NCI-H345 (cell line): Measurements from ENCODE around the gene ZFYVE28.
"Not testable (repeated sequence)": the region's sequence is repeated elsewhere in the genome, so short reads cannot be mapped to it uniquely, and the experiment has no call there.

Source experiments
- DNase-seq: peaks from one replicate; lab custom pipeline; 2025; lab: John Stamatoyannopoulos, UW

ZFYVE28 gene

DNA sequence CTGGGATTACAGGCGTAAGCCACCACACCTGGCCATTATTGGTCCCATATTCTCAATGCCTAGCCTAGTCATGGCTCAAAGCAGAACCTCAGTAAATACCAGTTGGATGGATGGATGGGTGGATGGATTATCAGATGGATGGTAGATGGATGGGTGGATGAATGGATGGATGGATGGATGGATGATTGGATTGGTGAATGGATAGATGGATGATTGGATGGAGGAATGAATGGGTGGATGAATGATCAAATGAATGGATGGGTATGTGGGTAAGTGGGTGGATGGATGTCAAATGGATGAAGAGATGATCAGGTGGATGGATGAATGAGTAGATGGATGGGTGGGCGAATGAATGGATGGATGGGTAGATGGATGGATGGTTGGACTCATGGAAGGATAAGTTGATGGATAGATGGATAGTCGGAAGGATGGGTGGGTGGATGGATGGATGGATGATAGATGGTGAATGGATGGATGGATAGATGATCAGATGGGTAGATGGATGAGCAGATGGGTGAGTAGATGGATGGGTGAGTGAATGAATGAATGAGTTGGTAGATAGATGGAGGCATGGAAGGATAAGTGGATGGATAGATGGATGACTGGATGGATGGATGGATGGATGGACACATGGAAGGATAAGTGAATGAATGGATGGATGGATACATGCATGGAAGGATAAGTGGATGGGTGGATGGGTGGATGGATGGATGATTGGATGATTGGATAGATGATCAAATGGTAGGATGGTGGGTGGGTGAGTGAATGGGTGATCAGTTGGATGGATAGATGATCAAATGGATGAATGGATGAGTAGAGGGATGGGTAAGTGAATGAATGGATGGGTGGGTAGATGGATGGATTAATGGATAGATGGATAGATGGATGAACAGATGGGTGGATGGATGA, 28.5 kb upstream of the ZFYVE28 start:
- DNase-seq: no peak

DNA sequence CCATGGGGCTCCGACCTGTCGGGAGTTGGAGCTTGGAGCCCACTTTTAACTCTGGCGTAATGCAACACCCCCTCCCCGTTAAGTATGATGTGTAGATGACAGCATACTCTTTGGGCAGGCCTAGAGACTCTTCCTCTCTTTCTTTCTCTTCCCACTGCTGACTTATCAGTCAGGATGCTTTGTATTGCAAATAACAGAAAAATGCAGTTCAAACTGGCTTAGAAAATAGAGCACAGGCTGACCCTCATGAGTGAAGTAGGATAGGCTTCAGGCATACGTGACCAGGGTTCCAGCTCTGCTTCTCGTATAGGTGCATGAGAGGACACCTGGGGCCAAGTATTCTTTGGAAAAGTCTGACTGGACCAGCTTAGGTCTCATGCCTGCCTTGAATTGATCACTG, 27.1 kb upstream of the ZFYVE28 start:
- DNase-seq: no peak

- DNase-seq: no peak
Measured at GRCh38 chr4:2445130-2445529, 26.7 kb upstream of the ZFYVE28 start.

DNA sequence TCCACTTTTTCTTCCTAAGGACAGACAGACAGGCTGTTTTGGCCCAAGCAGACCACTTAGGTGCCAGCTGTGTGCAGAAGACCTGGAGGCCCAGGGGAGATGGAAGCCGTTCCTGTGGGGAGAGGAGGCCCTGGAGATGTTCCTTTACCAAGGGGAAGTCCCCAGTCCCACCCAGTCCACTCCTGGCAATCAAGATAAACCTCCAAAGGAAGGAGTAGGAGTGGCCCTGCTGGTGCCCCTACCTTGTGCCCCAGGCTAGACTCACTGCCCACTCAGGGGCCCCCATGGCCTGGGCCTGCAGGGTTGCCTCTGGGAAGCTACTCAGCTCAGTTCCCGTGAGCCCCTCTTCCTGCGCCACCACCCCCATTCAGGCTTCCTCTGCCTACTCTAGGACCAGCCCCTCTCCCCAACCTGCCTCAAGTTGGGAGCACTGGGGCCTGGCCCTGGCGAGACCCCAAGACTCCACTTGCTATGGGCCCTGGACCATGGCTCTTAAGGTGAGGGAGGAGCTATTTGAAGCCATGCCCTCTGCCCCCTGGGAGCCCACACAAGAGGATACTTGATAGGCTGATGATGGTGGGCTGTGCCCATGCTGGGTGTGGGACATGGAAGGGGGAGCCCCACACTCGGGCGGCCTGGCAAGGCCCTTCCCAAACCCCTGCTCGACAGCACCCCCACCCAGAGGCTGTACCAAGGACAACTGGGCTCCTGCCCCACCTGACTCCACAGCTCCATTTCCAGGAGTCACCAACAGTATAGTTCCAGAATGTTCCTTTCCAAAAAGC, 25.7 kb upstream of the ZFYVE28 start:
- no peak for DNase-seq

GRCh38 chr4:2443061-2443730, 24.8 kb upstream of the ZFYVE28 start:
- DNase-seq: no peak

DNA sequence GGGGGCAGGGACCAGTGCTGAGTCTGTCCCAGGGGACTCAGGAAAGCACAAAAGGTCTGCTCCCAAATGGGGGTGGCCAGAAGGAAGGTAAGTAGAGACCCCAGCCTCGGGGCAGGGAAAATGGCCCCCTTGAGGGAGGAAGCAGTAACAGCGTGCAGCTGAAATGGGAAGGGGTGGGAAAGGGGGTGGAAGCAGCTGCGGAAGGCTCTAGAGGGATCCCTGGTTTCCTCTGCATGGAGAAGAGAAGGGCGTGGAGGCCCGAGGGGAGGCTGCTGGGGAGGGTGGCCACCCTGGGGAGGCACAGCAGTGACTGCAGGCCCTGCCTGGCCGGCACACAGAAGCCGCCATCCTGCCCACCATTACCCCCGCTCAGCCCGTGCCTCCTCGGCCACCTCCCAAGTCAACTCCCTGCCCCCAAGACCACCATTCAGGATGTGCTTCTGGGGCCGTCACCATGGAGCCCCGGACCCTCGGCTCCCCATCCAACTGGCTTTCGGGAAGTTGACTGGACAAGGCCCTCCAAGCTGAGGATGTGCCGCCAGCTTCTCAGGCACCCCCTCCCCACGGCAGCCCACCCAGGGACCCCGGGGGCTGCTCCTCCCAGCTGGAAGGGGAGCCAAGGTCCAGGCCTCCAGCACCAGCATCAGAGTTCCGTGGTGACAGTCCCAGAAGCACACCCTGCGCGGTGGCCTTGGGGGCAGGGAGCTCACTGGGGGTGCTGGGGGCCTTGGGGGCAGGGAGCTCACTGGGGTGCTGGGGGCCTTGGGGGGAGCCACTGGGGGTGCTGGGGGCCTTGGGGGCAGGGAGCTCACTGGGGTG, 23.9 kb upstream of the ZFYVE28 start:
- no peak for DNase-seq

DNA sequence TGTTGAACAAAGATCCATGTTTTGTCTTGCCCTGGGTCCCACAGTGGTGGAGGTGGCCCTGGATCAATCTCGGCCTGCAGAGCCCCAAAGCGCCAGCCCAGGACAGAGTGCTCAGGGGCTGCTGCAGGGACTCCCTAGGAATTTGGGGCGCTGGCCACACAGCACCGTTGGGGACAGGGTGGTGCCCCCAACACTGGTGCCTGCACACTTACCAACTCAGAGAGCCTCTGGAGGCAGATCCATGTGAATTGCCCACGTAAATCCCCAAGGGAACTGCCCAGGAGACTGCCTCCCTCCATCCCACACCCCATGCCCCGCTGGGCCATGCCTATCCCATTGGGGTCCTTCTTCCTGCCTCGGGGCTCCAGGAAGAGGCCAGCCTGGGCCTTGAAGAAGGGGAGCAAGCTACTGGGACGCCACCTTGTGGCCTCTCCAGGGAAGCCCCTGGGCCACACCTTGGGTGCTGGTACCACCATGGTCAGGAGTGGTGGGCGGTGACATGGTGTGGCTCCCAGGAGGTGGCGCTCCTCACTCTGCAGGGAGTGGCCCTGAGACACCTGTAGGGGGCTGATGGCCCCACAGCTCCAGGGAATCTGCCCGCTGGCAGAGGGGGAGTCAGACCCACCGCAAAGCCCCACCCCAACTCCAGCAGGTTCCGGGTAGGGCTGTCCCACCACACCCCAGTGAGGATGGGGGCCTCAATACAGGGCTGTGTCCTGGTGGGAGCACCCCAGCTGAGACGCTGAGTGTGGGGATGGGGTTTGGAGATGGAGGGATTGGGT, 23.1 kb upstream of the ZFYVE28 start:
- DNase-seq: peak; percentile 39

GRCh38 chr4:2438822-2439718, 20.6 kb upstream of the ZFYVE28 start:
- no peak for DNase-seq

DNA sequence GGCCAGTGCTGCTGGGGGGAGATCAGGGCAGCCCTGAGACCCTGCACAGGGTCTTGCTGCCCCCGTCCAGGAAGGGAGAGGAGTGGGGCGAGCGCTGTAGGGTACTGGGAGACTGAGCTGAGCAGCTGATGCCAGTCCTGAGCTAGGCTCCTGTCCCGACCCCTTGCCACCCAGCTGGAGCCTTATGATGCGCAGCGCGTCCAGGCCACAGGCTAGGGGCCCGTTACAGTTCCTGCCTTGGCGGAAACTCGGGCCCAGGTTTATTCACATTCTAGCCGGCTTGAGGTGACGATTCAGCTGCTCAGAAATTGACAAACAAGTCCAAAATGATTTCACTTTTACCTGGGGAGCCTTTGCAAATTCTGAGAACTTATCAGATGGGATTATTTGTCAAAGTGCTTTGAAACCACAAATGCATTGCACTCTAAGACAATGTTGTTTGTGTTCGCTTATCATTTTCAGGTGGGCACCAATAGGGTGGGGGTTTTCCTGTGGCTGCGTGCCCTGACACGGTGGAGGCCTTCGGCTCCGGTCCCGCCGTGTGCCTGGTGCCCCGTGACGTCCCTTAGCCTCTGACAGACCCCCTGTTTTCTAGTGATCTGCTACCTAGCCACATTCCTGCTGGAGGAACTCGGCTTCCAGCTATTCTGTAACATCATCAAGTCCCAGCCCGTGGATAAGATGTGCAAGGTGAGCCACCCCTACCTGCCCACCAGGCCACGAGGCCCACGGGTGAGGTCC, 19.2 kb upstream of the ZFYVE28 start:
- DNase-seq: no peak

GRCh38 chr4:2436761-2437474, 18.5 kb upstream of the ZFYVE28 start:
- no peak for DNase-seq

- DNase-seq: no peak
Measured at GRCh38 chr4:2436301-2436700, 17.9 kb upstream of the ZFYVE28 start.

DNA sequence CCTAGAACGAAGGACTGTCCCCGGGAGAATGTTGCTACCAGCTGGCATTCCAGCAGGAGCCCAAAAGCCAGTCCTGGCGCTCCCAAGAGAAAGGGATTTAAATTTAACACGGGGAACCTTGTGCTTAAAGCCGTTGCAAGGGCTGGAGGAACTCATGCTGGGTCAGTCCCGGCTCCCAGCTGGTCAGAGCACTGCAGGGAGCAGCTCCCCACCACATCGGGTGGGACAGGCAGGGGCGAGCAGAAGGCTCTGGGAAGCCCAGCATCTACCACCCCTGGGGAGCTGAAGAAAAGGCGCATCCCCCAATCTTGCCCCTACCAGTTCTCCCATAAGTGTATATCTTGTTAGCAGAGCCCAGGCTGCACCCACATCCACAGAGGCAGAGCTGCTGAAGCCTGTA, 16.0 kb upstream of the ZFYVE28 start:
- no peak for DNase-seq

- DNase-seq: no peak
Measured at GRCh38 chr4:2433609-2434350, 15.3 kb upstream of the ZFYVE28 start.

DNA sequence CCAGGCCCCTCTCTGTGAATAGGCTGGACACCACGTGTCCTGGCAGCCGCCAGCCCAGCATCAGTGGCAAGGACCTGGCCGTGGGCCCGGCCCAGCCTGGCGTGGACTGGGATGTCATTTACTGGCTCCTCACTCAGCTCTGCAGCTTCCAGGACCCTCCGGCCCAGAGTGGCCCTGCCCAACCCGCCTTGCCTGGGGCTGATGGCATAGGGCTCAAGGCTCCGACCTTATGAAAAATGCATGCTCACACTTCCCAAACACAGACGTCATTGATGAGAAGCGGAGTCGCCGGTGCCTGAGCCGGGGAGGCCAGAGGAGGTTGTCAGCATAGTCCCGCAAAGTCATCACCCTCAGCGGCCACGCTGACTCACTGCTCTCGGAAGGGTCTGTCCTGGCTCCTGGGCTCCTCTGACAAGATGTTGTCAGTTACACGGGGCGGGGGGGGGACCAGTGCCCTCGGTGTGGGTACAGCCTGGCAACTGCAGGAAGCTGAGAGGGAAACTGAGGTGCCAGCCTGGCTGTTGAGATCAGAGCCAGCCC, 14.6 kb upstream of the ZFYVE28 start:
- no peak for DNase-seq

- no peak for DNase-seq
Measured at GRCh38 chr4:2432004-2432403, 13.6 kb upstream of the ZFYVE28 start.

DNA sequence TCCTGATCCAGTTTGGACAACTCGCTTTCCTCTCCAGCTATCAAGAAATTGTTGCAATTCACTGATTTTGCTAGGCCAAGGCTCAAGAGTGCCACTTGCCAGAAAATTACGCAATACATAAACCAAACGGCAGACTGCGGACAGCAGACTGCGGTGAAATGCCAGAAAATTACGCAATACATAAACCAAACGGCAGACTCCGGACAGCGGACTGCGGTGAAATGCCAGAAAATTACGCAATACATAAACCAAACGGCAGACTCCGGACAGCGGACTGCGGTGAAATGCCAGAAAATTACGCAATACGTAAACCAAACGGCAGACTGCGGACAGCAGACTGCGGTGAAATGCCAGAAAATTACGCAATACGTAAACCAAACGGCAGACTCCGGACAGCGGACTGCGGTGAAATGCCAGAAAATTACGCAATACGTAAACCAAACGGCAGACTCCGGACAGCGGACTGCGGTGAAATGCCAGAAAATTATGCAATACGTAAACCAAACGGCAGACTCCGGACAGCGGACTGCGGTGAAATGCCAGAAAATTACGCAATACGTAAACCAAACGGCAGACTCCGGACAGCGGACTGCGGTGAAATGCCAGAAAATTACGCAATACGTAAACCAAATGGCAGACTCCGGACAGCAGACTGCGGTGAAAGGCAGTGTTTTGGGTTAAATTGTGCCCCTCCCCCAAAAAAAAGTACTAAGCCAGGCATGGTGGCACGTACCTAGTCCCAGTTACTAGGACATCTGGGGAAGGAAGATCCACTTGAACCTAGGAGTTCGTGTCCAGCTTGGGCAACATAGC, 11.7 kb upstream of the ZFYVE28 start:
- not testable (repeated sequence) for DNase-seq
